Activated T-cell treated with anti-CD3 and anti-CD28 coated beads, Interleukin-2, amount 50 U/mL, for 48 hours (primary cell): ENCODE measurements around the gene ZNF625.
"Not testable (repeated sequence)": the region's sequence is repeated elsewhere in the genome, so short reads cannot be mapped to it uniquely, and the experiment has no call there.

Source experiments
- DNase-seq, 2 experiments: peaks; one replicate each; pipeline ENCODE4 v3.0.0-alpha.2; 2020

ZNF625 gene

DNA sequence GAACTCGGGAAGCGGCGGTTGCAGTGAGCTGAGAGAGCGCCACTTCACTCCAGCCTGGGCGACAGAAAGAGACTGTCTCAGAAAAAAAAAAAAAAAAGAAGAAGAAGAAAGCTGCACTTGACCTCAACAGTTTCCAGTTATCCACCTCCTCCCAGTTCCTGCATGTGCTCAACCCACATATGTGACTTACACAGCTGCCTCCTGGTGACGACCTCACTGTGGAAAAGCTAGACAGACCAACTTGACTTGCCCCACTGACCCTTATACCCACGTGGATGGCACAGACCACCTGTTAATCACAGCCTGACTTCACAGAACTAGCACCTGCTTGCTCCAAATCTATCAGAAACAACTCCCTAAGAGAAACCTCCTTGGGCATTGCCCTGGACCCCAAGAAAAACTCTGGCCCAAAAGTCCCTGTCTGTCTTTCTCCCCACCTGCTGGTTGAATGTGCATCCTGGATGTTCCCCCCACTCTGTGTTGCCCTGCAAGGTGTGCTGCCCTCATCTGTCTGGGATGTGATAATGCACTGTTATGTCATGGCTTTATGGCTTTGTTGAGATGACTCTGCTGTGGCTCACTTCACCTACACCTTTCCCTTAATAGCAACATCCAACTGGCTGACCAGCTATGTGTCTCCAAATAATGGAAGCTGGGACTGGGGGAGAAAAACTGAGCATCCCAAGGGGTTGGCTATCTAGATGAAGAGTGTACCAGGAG, 19.2 kb downstream of the ZNF625 start:
- peak in 1 of 2 experiments; percentile 25 for DNase-seq

DNA sequence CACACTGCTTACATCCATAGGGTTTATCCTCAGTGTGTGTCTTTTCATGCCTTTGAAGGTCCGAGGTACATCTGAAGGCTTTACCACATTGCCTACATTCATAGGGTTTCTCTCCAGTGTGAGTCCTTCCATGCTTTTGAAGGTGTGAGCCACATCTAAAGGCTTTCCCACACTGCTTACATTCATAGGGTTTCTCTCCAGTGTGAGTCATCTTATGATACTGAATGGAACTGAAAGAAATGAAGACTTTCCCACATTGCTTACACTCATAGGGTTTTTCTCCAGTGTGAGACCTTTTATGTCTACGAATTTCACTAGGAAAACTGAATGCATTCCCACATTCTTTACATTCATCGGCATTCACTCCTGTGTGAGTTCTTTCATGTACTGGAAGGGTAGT, 23.5 kb downstream of the ZNF625 start:
- DNase-seq, result no peak

DNA sequence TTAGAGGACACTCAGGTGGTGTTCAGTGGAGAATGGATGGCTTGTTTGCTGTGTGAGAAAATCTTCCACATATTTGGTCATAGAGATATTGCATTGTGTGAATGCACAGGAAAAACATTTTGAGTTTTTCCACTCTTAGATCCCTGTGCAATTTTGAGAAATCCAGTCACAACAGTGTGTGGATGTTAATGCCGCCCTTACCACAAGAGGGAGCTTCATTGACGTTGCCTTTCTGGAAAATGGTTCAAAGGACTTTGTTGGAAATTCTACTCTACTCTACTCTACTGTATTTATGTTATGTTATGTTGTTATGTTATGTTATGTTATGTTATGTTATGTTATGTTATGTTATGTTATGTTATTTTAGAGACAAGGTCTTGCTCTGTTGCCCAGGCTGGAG, 29.8 kb downstream of the ZNF625 start:
- no peak for DNase-seq

DNA sequence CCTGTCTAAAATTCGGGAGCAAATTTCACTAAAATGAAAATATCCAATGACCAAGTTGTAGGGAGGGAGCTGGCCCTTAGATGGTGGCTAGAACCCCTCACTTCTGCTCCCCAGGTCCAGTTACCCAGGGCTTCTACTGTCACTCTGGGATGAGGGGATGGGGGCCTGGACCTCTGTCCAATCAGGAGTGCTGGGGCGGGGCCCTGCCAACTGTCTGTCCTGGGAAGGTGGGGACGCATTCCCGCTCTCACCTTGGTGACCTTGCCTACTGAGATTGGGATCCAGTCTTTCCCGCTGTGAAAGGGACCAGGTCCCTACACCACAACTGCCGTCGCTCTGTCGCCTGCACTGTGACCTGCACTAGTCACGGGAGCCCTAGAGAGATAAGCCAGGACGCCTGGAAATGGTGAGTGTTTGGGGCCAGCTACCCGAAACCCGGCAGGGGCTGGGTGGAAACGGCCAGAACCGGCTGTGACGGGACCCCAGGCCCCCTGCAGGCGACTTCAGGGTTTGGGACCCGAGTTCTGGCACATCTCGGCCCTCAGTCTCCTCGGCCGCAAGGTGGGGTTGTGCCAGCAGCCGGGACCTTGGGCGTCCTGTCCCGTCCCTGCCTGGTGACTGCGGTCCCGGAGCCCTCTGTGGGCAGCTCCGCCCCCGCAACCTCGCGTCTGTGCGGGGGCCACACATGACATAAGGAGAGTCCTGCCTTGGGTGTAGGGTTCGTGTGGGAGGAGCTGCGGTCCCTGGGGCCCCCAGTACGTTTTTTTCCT, 39.1 kb downstream of the ZNF625 start:
- no peak for DNase-seq

DNA sequence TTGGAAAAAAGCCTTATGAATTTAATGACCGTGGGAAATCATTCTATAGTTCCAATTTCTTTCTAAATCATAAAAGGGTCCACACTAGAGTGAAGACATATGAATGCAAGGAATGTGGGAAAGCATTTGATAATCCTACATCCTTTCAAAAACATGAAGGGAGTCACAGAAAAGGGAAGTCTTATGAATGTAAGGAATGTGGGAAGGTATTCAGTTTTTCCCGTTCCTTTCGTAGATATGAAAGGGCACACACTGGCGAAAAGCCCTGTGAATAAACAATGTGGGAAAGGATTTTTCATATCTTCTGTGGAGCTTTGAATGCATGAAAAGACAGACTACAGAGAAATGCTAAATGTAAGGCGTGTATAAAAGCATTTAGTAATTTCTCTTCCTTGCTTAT, 43.4 kb downstream of the ZNF625 start:
- no peak for DNase-seq

DNA sequence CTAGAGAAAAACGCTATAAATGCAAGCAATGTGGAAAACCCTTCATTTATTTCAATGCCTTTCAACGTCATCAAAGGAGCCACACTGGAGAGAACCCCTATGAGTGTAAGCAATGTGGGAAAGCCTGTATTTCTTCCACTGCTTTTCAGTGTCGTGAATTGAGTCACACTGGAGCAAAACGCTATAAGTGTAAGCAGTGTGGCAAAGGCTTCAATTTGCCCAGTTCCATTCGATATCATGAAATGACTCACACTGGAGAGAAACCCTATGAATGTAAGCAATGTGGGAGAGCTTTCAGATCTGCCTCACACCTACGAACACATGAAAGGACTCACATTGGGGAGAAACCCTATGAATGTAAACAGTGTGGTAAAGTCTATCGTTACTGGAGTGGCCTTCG, 43.8 kb downstream of the ZNF625 start:
- no peak for DNase-seq

DNA sequence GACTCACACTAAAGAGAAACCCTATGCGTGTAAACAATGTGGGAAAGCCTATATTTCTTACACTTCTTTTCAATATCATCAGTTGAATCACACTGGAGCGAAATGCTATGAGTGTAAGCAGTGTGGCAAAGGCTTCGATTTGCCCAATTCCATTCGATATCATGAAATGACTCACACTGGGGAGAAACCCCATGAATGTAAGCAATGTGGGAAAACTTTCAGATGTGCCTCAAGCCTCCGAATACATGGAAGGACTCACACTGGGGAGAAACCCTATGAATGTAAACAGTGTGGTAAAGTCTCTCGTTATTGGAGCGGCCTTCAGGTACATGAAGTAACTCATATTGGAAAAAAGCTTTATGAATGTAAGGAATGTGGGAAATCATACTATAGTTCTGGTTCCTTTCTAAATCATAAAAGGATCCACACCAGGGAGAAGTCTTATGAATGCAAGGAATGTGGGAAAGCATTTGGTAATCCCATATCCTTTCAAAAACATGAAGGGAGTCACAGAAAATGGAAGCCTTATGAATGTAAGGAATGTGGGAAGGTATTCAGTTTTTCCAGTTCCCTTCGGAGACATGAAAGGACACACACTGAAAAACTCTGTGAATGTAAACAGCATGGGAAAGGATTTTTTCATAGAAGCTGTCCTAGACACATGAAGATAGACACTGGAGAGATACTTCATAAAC, 44.4 kb downstream of the ZNF625 start:
- DNase-seq, result no peak

DNA sequence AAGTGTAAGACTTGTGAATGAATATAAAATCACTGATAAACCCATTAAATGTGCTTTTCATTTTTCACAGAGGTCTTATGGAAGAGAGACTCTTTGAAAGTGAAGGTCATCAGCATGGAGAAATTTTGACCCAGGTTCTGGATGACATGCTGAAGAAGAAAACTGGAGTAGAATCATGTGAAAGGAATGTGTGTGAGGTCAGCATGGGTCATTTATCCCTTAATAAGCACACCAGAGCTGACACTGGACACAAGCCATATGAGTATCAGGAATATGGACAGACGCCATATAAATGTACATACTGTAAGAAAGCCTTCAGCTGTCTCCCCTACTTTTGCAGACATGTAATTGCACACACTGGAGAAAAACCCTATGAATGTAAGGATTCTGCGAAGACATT, 45.4 kb downstream of the ZNF625 start:
- no peak for DNase-seq

DNA sequence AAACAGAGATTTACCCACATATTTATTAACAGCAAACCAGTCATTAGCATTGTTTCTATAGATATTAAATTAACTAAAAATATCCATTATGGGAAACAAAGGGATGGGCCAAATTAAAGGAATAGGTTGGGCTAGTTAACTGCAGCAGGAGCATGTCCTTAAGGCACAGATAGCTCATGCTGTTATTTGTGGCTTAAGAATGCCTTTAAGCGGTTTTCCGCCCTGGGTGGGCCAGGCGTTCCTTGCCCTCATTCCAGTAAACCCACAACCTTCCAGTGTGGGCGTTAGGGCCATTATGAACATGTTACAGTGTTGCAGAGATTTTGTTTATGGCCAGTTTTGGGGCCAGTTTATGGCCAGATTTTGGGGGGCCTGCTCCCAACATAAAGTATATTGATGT, 52.6 kb downstream of the ZNF625 start:
- not testable (repeated sequence) for DNase-seq

DNA sequence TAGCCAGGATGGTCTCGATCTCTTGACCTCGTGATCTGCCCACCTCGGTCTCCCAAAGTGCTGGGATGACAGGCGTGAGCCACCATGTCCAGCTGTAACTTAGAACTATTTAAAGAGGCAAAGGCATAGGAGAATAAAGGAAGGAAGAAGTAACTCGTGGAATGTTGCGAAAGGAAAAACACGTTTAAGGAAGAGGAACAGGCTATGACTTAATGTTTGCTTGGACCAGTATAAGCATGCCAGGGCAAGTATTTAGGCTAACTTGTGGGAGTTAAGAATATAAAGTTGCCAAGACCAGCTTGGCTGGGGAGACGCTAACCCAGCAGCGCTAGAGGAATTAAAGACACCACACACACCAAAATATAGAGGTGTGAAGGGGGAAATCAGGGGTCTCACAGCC, 58.5 kb downstream of the ZNF625 start:
- DNase-seq, result no peak

DNA sequence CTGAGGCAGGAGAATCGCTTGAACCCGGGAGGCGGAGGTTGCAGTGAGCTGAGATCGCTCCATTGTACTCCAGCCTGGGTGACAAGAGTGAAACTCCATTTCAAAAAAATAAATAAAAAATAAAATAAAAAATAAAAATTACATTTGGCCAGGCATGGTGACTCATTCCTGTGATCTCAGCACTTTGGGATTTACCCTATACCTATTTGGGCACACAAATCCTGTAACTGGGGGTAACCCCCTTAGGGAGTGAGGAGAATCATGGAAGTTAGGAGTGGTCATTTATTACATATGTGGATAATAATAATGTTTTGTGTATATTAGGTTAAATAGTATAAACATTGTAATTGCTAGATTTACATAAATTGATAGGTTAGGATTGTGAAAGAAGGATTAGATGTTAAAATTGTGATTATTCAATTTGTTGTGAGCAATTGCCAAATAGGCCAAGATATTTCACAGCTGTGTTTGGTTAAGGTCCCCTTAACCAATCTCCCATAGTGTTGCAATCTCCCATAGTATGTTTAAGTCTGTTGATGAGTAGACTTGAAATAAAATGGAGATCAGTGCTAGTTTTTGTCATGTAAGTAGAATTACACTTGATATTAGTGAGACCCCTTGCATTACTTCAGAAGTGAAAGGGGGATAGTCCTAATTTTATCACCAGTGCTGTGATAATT, 61.3 kb downstream of the ZNF625 start:
- no peak for DNase-seq
